GM10266 (cell line): Measurements from ENCODE around the gene LDLRAD3.

ENCODE experiments used
- DNase-seq: peaks from one replicate; pipeline ENCODE4 v3.0.0; 2012; ENCODE audit errors: extremely low spot score
- CTCF ChIP-seq: IDR thresholded peaks from 2 replicates; pipeline ENCODE4 v1.5.1; 2012; ENCODE audit warnings: mild to moderate bottlenecking, low read depth; ENCODE audit not compliant: control insufficient read depth, insufficient read depth; ENCODE audit errors: missing control alignments

Gene LDLRAD3

GRCh38 chr11:35934981-35935380, 8.9 kb upstream of the LDLRAD3 start:
- no peak for DNase-seq
- no peak for TF ChIP-seq CTCF

- no peak for TF ChIP-seq CTCF
Observed at GRCh38 chr11:35935390-35935789, 8.5 kb upstream of the LDLRAD3 start.

GRCh38 chr11:35937111-35937510, 6.8 kb upstream of the LDLRAD3 start:
- TF ChIP-seq CTCF, result no peak
- no peak for DNase-seq

More at GRCh38 chr11:35935390-35935789, 8.5 kb upstream of the LDLRAD3 start:
- DNase-seq, result no peak

- TF ChIP-seq CTCF, result no peak
Observed at GRCh38 chr11:35937700-35938099, 6.2 kb upstream of the LDLRAD3 start.

GRCh38 chr11:35938231-35938630, 5.6 kb upstream of the LDLRAD3 start:
- no peak for TF ChIP-seq CTCF
- DNase-seq, result no peak

More at GRCh38 chr11:35937700-35938099, 6.2 kb upstream of the LDLRAD3 start:
- DNase-seq, result no peak

- TF ChIP-seq CTCF, result no peak
- DNase-seq, result no peak
Observed at GRCh38 chr11:35943309-35943708, 553 bp upstream of the LDLRAD3 start.

GRCh38 chr11:35944503-35945136, 758 bp downstream of the LDLRAD3 start:
- no peak for TF ChIP-seq CTCF
- no peak for DNase-seq
